ENCODE measurements around the gene COX8C. TPM values are rescaled to one million over a fixed set of nuclear protein-coding genes. Genes with fewer than 3 reads are reported as not detected.
"Not testable (repeated sequence)": the region's sequence is repeated elsewhere in the genome, so short reads cannot be mapped to it uniquely, and the experiment has no call there.

COX8C gene
- total RNA-seq, 4 donors from 2014 or later = not detected

- Histone ChIP-seq H3K4me3 (no peak overlapping the region), H3K27ac (no peak overlapping the region), H3K9me3 (no peaks in the 10 kb centered on the region), H3K36me3 (no peaks in the 10 kb centered on the region), H3K27me3 (no peaks in the 10 kb centered on the region), H3K4me1 (no peaks in the 10 kb centered on the region)
- DNase-seq (ENCODE audit: low spot score in 2 of 2) = no peak
- TF ChIP-seq POLR2A (IDR thresholded peaks at IDR 0.05) = no peak
- TF ChIP-seq EP300 (IDR thresholded peaks at IDR 0.05) = no peak
- TF ChIP-seq CTCF (IDR thresholded peaks at IDR 0.05) = no peak
- TF ChIP-seq POLR2AphosphoS5 (IDR thresholded peaks at IDR 0.05) = no peak
- 62% methylated on average over 2 of the region's 2 CpGs for WGBS
Observed at GRCh38 chr14:93343797-93344196, 3.2 kb upstream of the COX8C start.

- TF ChIP-seq EP300 (IDR thresholded peaks at IDR 0.05) (no peak), POLR2A (IDR thresholded peaks at IDR 0.05) (no peak), CTCF (IDR thresholded peaks at IDR 0.05) (no peak), POLR2AphosphoS5 (IDR thresholded peaks at IDR 0.05) (no peak)
- Histone ChIP-seq H3K27me3 (no peaks in the 10 kb centered on the region), H3K9me3 (no peaks in the 10 kb centered on the region), H3K4me1 (no peaks in the 10 kb centered on the region), H3K36me3 (no peaks in the 10 kb centered on the region), H3K4me3 (no peak overlapping the region), H3K27ac (no peak overlapping the region)
- no peak for DNase-seq (ENCODE audit: low spot score in 2 of 2)
- 85% methylated on average over 8 of the region's 8 CpGs for WGBS
Observed at GRCh38 chr14:93347850-93348249, 868 bp downstream of the COX8C start.

GRCh38 chr14:93348292-93348691 is 1.3 kb downstream of the COX8C start:
- Histone ChIP-seq H3K36me3 (no peaks in the 10 kb centered on the region), H3K4me1 (no peaks in the 10 kb centered on the region), H3K27ac (no peak overlapping the region), H3K4me3 (no peak overlapping the region), H3K27me3 (no peaks in the 10 kb centered on the region), H3K9me3 (no peaks in the 10 kb centered on the region)
- 91% methylated on average over 5 of the region's 5 CpGs for WGBS
- DNase-seq (ENCODE audit: low spot score in 2 of 2) = no peak
- TF ChIP-seq CTCF (IDR thresholded peaks at IDR 0.05) (no peak), POLR2A (IDR thresholded peaks at IDR 0.05) (no peak), POLR2AphosphoS5 (IDR thresholded peaks at IDR 0.05) (no peak), EP300 (IDR thresholded peaks at IDR 0.05) (no peak)

GRCh38 chr14:93354873-93355272 is 7.9 kb downstream of the COX8C start:
- H3K36me3 ChIP-seq; H3K4me3 ChIP-seq; H3K27me3 ChIP-seq; H3K9me3 ChIP-seq; H3K4me1 ChIP-seq; DNase-seq (ENCODE audit: low spot score in 2 of 2); H3K27ac ChIP-seq: not testable (repeated sequence)
- whole genome bisulfite sequencing = 87% methylated on average over 6 of the region's 6 CpGs

- Histone ChIP-seq H3K27me3 (no peaks in the 10 kb centered on the region), H3K4me3 (no peak overlapping the region), H3K27ac (no peak overlapping the region), H3K36me3 (no peaks in the 10 kb centered on the region), H3K4me1 (no peaks in the 10 kb centered on the region), H3K9me3 (no peaks in the 10 kb centered on the region)
- WGBS = 63% methylated on average over 5 of the region's 5 CpGs
- no peak for TF ChIP-seq POLR2A (IDR thresholded peaks at IDR 0.05)
- no peak for TF ChIP-seq CTCF (IDR thresholded peaks at IDR 0.05)
- TF ChIP-seq POLR2AphosphoS5 (IDR thresholded peaks at IDR 0.05) = no peak
- no peak for TF ChIP-seq EP300 (IDR thresholded peaks at IDR 0.05)
- no peak for DNase-seq (ENCODE audit: low spot score in 2 of 2)
Observed at GRCh38 chr14:93368996-93369712, 22.2 kb downstream of the COX8C start.

All from suprapubic skin (tissue), 4 donors.